Nephron progenitor cell (in vitro differentiated cells): ENCODE measurements around the gene AMOTL1.
"Not testable (repeated sequence)": the region's sequence is repeated elsewhere in the genome, so short reads cannot be mapped to it uniquely, and the experiment has no call there.

Source experiments
- DNase-seq: peaks from one replicate; pipeline ENCODE4 v3.0.0; 2021
- H3K27ac Mint-ChIP-seq: 2 replicates; pipeline ENCODE4 v1.8.0; 2021; ENCODE audit warnings: mild to moderate bottlenecking, moderate library complexity, mixed read lengths
- H3K27me3 Mint-ChIP-seq: 2 replicates; pipeline ENCODE4 v1.8.0; 2021; ENCODE audit warnings: mild to moderate bottlenecking, low read depth, mixed read lengths; ENCODE audit not compliant: poor library complexity
- H3K36me3 Mint-ChIP-seq: 2 replicates; pipeline ENCODE4 v1.8.0; 2021; ENCODE audit warnings: low read depth, mixed read lengths
- H3K4me1 Mint-ChIP-seq: 2 replicates; pipeline ENCODE4 v1.8.0; 2021; ENCODE audit warnings: mixed read lengths
- H3K4me3 Mint-ChIP-seq: 2 replicates; pipeline ENCODE4 v1.8.0; 2021; ENCODE audit warnings: mild to moderate bottlenecking, moderate library complexity, mixed read lengths
- H3K9me3 Mint-ChIP-seq: 2 replicates; pipeline ENCODE4 v1.8.0; 2021; ENCODE audit warnings: mild to moderate bottlenecking, moderate library complexity, mixed read lengths
- TF ChIP-seq, protein P1 (sequence below): fragments of 200-600 bp; sonication (generic); IDR thresholded peaks from 2 replicates; pipeline ENCODE4 v1.5.0; 2021; ENCODE audit warnings: antibody characterized with exemption

AMOTL1 gene

DNA sequence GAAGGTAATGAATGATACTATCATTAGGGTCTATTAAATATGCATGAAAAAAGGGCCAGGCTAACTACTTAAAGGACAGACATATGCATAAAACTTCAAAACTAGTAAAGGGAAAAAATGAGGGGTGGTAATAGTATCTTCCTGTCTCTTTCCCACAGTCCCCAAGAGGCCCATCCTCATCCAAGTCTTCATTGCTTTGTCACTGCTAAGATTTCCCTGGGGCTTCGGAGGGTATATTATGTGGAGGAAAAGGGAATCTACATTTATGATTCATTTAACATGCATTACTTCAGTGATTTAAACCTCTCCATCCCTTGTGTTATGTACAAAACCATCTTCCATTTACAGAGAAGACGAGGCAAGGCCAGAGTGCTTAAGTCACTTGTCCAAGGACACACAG is 139.1 kb downstream of the AMOTL1 start:
- Mint-ChIP-seq H3K4me1 (no peaks in the 10 kb centered on the region), H3K36me3 (peaks cover 33% of the 10 kb centered on the region)

DNA sequence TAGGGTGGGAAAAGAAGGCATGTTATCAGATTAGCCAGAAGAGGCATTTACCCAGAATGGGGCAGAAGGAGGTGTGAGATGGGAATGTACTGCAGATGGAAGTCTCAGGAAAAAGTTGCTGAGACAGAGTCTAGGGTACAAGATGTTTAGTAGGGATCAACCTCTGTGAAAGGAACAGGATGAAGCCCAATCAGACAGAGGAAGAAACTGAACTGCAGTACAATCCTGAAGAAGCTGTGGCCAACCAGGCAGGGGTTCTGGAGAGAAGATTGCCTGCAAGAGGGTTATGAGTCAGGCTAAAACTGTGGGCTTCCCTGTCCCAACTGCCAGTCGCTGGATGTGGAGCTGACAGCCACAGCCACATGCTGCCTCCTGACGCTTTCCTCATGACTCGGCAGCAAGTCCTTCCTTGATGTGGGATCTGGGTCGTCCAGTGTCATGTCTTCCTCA is 141.2 kb downstream of the AMOTL1 start:
- Mint-ChIP-seq H3K4me3 (no peak overlapping the region), H3K27me3 (peaks cover 3% of the 10 kb centered on the region)

More for the DNA sequence above, 139.1 kb downstream of the AMOTL1 start:
- Mint-ChIP-seq H3K4me3 (no peak overlapping the region), H3K9me3 (peaks cover 34% of the 10 kb centered on the region), H3K27ac (no peak overlapping the region), H3K27me3 (peaks cover 3% of the 10 kb centered on the region)
- TF ChIP-seq, protein P1, sequence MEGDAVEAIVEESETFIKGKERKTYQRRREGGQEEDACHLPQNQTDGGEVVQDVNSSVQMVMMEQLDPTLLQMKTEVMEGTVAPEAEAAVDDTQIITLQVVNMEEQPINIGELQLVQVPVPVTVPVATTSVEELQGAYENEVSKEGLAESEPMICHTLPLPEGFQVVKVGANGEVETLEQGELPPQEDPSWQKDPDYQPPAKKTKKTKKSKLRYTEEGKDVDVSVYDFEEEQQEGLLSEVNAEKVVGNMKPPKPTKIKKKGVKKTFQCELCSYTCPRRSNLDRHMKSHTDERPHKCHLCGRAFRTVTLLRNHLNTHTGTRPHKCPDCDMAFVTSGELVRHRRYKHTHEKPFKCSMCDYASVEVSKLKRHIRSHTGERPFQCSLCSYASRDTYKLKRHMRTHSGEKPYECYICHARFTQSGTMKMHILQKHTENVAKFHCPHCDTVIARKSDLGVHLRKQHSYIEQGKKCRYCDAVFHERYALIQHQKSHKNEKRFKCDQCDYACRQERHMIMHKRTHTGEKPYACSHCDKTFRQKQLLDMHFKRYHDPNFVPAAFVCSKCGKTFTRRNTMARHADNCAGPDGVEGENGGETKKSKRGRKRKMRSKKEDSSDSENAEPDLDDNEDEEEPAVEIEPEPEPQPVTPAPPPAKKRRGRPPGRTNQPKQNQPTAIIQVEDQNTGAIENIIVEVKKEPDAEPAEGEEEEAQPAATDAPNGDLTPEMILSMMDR: no peak
- DNase-seq: no peak

DNA sequence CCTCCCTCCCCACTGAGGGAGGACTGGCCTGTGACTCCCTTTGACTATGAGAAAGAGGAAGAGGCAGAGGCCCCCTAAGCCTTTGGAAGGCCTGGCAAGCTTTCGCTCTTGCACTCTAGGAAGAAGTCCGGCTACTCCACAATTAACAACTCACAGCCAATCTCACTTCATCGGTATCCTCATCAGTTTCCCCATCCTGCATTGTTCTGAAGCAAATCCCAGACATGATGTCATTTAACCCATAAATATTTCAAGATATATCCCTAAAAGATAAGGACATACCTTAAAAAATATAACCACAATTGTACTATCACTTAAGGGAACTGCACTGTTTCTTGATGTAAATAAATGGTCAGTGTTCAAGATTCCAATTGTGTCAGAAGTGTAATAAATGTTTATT is 142.1 kb downstream of the AMOTL1 start:
- TF ChIP-seq, protein P1: no peak
- no peak overlapping the region for H3K27ac Mint-ChIP-seq
- no peak for DNase-seq
- H3K4me1 Mint-ChIP-seq: no peaks in the 10 kb centered on the region
- H3K9me3 Mint-ChIP-seq: peaks cover 12% of the 10 kb centered on the region
- H3K27me3 Mint-ChIP-seq: peaks cover 3% of the 10 kb centered on the region
- H3K36me3 Mint-ChIP-seq: peaks cover 11% of the 10 kb centered on the region
- H3K4me3 Mint-ChIP-seq: no peak overlapping the region

More for the DNA sequence above, 141.2 kb downstream of the AMOTL1 start:
- Mint-ChIP-seq H3K9me3 (peaks cover 21% of the 10 kb centered on the region), H3K27ac (peak overlapping the region; percentile 8), H3K4me1 (no peaks in the 10 kb centered on the region), H3K36me3 (peaks cover 19% of the 10 kb centered on the region)
- DNase-seq: no peak
- TF ChIP-seq, protein P1: no peak

DNA sequence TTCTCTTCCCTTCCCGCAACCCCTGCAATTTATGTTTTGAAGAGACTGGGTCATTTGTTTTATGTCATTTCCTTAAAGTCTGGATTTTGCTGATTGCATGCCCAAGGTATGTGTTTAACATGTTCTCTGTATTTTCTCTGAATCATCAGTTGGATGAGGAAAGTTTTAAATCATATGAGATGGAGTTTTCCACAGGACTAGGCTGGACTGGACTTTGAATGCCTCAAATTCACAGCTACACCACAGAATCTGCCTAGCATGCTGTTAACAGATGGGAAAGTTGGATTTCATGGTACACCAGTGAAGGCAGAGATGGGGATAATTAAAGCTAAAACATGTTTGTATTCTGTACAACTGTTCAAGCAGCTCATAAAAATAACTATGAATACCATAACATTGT is 142.6 kb downstream of the AMOTL1 start:
- no peak overlapping the region for H3K27ac Mint-ChIP-seq
- TF ChIP-seq, protein P1: no peak
- DNase-seq: no peak

DNA sequence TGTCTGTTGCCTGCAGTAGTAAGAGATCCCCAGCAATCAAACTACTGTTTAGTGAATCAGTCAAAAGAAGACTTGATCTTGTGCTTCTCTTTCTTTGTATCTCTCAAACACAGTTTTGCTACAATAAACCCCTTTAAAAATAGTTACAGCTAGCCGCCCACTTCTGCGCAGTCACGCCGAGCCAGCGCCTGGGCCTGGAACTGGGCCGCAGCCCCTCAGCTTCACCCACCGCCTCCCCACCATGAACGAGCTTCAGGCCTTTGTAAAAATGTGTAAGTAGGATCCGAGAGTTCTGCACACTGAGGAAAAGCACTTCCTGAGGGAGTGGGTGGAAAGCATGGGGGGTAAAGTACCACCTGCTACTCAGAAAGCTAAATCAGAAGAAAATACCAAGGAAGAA is 144.7 kb downstream of the AMOTL1 start:
- Mint-ChIP-seq H3K36me3 (no peaks in the 10 kb centered on the region), H3K4me1 (no peaks in the 10 kb centered on the region), H3K27me3 (peaks cover 3% of the 10 kb centered on the region), H3K9me3 (no peaks in the 10 kb centered on the region), H3K27ac (peak overlapping the region; percentile 33), H3K4me3 (no peak overlapping the region)
- DNase-seq: no peak
- TF ChIP-seq, protein P1: no peak

More for the DNA sequence above, 142.6 kb downstream of the AMOTL1 start:
- H3K9me3 Mint-ChIP-seq: peaks cover 7% of the 10 kb centered on the region
- H3K27me3 Mint-ChIP-seq: peaks cover 3% of the 10 kb centered on the region
- peaks cover 6% of the 10 kb centered on the region for H3K36me3 Mint-ChIP-seq
- no peaks in the 10 kb centered on the region for H3K4me1 Mint-ChIP-seq
- H3K4me3 Mint-ChIP-seq: no peak overlapping the region

DNA sequence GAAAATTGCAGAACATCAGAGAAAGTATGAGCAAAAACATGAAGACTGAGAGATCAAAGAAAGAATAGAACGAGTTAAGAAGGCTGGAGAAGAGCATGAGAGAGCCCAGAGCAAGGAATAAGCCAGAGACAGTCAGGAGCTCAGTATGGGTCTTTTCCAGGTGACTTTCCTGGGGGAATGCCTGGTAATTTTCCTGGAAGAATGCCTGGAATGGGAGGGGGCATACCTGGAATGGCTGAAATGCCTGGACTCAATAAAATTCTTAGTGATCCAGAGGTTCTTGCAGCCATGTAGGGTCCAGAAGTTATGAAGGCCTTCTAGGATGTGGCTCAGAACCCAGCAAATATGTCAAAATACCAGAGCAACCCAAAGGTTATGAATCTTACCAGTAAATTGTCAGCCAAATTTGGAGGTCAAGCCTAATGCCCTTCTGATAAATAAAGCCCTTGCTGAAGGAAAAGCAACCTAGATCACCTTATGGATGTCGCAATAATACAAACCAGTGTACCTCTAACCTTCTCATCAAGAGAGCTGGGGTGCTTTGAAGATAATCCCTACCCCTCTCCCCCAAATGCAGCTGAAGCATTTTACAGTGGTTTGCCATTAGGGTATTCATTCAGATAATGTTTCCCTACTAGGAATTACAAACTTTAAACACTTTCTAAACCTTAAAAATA is 145.7 kb downstream of the AMOTL1 start:
- H3K4me1 Mint-ChIP-seq, H3K36me3 Mint-ChIP-seq, DNase-seq, H3K4me3 Mint-ChIP-seq, H3K27ac Mint-ChIP-seq, H3K9me3 Mint-ChIP-seq, H3K27me3 Mint-ChIP-seq: not testable (repeated sequence)
